HT-29 (cell line): ENCODE results near the gene HMX1. TPM values are rescaled to one million over a fixed set of nuclear protein-coding genes. Genes with fewer than 3 reads are reported as not detected.

Experiments
- DNase-seq: peaks from one replicate; pipeline ENCODE4 v3.0.0-alpha.2; 2015; ENCODE audit warnings: low spot score
- total RNA-seq: library from RNA; depleted of rRNA; stranded (reverse); fragments of >200 nt; shearing (Covaris generic); gene quantifications from 2 replicates; pipeline ENCODE4 v1.2.3, GENCODE V29; 2014; rRNA removed

The HMX1 gene
- total RNA-seq = not detected in 2 replicates

- DNase-seq = no peak
These were observed at the start of gene HMX1 for GRCh38 chr4:8871417-8872401. Gene HMX1, minus strand, starts transcription at chr4:8871839. Its CDS starts 225 bp downstream, at chr4:8871614.

- DNase-seq = no peak
These were observed 49.3 kb upstream of the HMX1 start for GRCh38 chr4:8920969-8921368.

GRCh38 chr4:8920289-8920965 is 48.8 kb upstream of the HMX1 start:
- DNase-seq = no peak

- DNase-seq = no peak
These were observed 48.1 kb upstream of the HMX1 start for GRCh38 chr4:8919651-8920288.

GRCh38 chr4:8917868-8918783 is 46.5 kb upstream of the HMX1 start:
- DNase-seq = peak; percentile 81

GRCh38 chr4:8917321-8917811 is 45.7 kb upstream of the HMX1 start:
- no peak for DNase-seq

- DNase-seq = no peak
These were observed 45.3 kb upstream of the HMX1 start for GRCh38 chr4:8916906-8917305.

GRCh38 chr4:8916351-8916885 is 44.8 kb upstream of the HMX1 start:
- no peak for DNase-seq

- DNase-seq = no peak
These were observed 43.9 kb upstream of the HMX1 start for GRCh38 chr4:8915201-8916200.

- DNase-seq = no peak
These were observed 43.0 kb upstream of the HMX1 start for GRCh38 chr4:8914461-8915171.

GRCh38 chr4:8913858-8914460 is 42.3 kb upstream of the HMX1 start:
- no peak for DNase-seq

GRCh38 chr4:8913121-8913857 is 41.6 kb upstream of the HMX1 start:
- no peak for DNase-seq

GRCh38 chr4:8912506-8912905 is 40.9 kb upstream of the HMX1 start:
- no peak for DNase-seq

GRCh38 chr4:8912089-8912455 is 40.4 kb upstream of the HMX1 start:
- DNase-seq = no peak

- DNase-seq = no peak
These were observed 39.9 kb upstream of the HMX1 start for GRCh38 chr4:8911316-8912088.

- DNase-seq = no peak
These were observed 39.2 kb upstream of the HMX1 start for GRCh38 chr4:8910822-8911315.
